ENCODE results near the gene RNU11.
"Not testable (repeated sequence)": the region's sequence is repeated elsewhere in the genome, so short reads cannot be mapped to it uniquely, and the experiment has no call there.

Gene RNU11

GRCh38 chr1:28648474-28649198, at the start of gene RNU11:
TSS of gene RNU11 (plus strand) at chr1:28648600.
- DNase-seq, result peak; percentile 87 to 88

GRCh38 chr1:28601696-28602095, 46.7 kb upstream of the RNU11 start:
- DNase-seq, result peak; percentile 40 to 45

GRCh38 chr1:28602536-28603439, 45.6 kb upstream of the RNU11 start:
- DNase-seq, result peak; percentile 34 to 37

- DNase-seq, result no peak
These were observed 44.0 kb upstream of the RNU11 start for GRCh38 chr1:28604411-28604810.

- no peak for DNase-seq
These were observed 43.4 kb upstream of the RNU11 start for GRCh38 chr1:28604962-28605361.

- DNase-seq, result no peak
These were observed 41.6 kb upstream of the RNU11 start for GRCh38 chr1:28606771-28607170.

GRCh38 chr1:28613175-28613574, 35.2 kb upstream of the RNU11 start:
- no peak for DNase-seq

GRCh38 chr1:28631713-28632112, 16.7 kb upstream of the RNU11 start:
- DNase-seq, result no peak

- DNase-seq, result no peak
These were observed 15.8 kb upstream of the RNU11 start for GRCh38 chr1:28632560-28632959.

- DNase-seq, result peak in 1 of 2 experiments; percentile 37
These were observed 7.6 kb upstream of the RNU11 start for GRCh38 chr1:28640766-28641165.

- no peak for DNase-seq
These were observed 6.1 kb upstream of the RNU11 start for GRCh38 chr1:28642056-28642846.

- peak; percentile 93 to 95 for DNase-seq
These were observed 5.4 kb upstream of the RNU11 start, which contains the start of gene TAF12 for GRCh38 chr1:28642847-28643635. TSS of gene TAF12 (minus strand) at chr1:28643067. CDS start at chr1:28622081, 20,986 bp downstream.

GRCh38 chr1:28644494-28644893, 3.9 kb upstream of the RNU11 start:
- DNase-seq, result no peak

GRCh38 chr1:28645406-28645805, 3.0 kb upstream of the RNU11 start:
- not testable (repeated sequence) for DNase-seq

- no peak for DNase-seq
These were observed 2.4 kb upstream of the RNU11 start for GRCh38 chr1:28646040-28646439.

- DNase-seq, result peak; percentile 88 to 91
These were observed 359 bp upstream of the RNU11 start for GRCh38 chr1:28648008-28648473.

- DNase-seq, result not testable (repeated sequence)
These were observed 4.7 kb downstream of the RNU11 start for GRCh38 chr1:28653063-28653462.

GRCh38 chr1:28653870-28654269, 5.5 kb downstream of the RNU11 start:
- not testable (repeated sequence) for DNase-seq

GRCh38 chr1:28655448-28656311, 7.3 kb downstream of the RNU11 start:
- not testable (repeated sequence) for DNase-seq

- no peak for DNase-seq
These were observed 7.9 kb downstream of the RNU11 start for GRCh38 chr1:28656335-28656734.

Data from activated T-cell treated with anti-CD3 and anti-CD28 coated beads, Interleukin-2, amount 50 U/mL, for 48 hours (primary cell).